ENCODE data around the gene TOP2B.

TOP2B gene

DNA sequence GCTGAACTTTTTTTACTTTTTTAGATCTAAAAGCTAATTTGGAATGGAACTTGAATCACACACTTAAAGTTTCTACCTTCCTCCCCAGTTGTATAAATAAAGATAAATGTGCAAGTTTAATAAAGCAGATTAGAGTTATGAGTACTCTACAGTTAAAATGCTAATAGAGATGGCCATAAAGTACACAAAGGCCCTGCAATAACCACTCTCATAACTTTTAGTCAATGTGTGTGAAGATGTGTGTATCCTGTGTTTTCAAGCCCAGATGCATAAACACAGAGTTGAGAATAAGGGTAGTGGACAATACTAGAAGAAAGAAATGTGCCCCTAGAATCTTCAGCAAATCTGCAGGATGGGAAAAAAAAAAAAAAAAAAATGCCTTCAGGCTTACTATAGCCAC lies 45.3 kb downstream of the TOP2B start:
- no peak overlapping the region for H3K14ac ChIP-seq (ENCODE audit: low read length)
- no peak overlapping the region for H2AK5ac ChIP-seq (ENCODE audit: low read length)
- H3K4ac ChIP-seq (ENCODE audit: low read depth, low read length), result no peak overlapping the region
- no peak overlapping the region for H2BK12ac ChIP-seq (ENCODE audit: low read length)
- DNase-seq, result no peak
- H3K27me3 ChIP-seq (ENCODE audit: insufficient read depth, low read length), result no peaks in the 10 kb centered on the region
- H3K9me3 ChIP-seq (ENCODE audit: insufficient read depth, low read depth, low read length), result no peaks in the 10 kb centered on the region
- no peak overlapping the region for H3K18ac ChIP-seq (ENCODE audit: low read length)
- H3K79me2 ChIP-seq (ENCODE audit: control insufficient read depth, insufficient read depth, low read length, poor library complexity), result no peaks in the 10 kb centered on the region
- H3K4me2 ChIP-seq (ENCODE audit: low read length), result no peak overlapping the region
- no peak overlapping the region for H2BK5ac ChIP-seq (ENCODE audit: low read depth, low read length, poor library complexity)
- H3K4me1 ChIP-seq (ENCODE audit: control insufficient read depth in 1 of 2, insufficient read depth in 2 of 2, low read length in 2 of 2), result no peaks in the 10 kb centered on the region
- no peak overlapping the region for H2BK120ac ChIP-seq (ENCODE audit: insufficient read depth, low read length, poor library complexity)
- peaks cover 8 to 9% of the 10 kb centered on the region in 2 experiments for H3K36me3 ChIP-seq (ENCODE audit: control insufficient read depth in 1 of 2, insufficient read depth in 2 of 2, low read length in 2 of 2)
- H3K79me1 ChIP-seq (ENCODE audit: low read length), result no peaks in the 10 kb centered on the region
- H2AFZ ChIP-seq (ENCODE audit: insufficient read depth, low read length, poor library complexity), result no peak overlapping the region
- no peak overlapping the region for H3K23ac ChIP-seq (ENCODE audit: low read length)
- no peak overlapping the region for H3K27ac ChIP-seq (ENCODE audit: low read depth, low read length)
- H3K9ac ChIP-seq (ENCODE audit: low read length), result no peak overlapping the region
- H4K91ac ChIP-seq (ENCODE audit: low read depth, low read length), result no peak overlapping the region
- no peak overlapping the region for H4K12ac ChIP-seq (ENCODE audit: low read depth, low read length)
- no peak overlapping the region for H4K8ac ChIP-seq (ENCODE audit: low read depth, low read length)
- H3K4me3 ChIP-seq (ENCODE audit: low read depth, low read length), result no peak overlapping the region

GRCh38 chr3:25618028-25618427 lies 46.7 kb downstream of the TOP2B start:
- H2BK12ac ChIP-seq (ENCODE audit: low read length), result no peak overlapping the region
- no peaks in the 10 kb centered on the region for H3K9me3 ChIP-seq (ENCODE audit: insufficient read depth, low read depth, low read length)
- no peak overlapping the region for H2AK5ac ChIP-seq (ENCODE audit: low read length)
- H4K12ac ChIP-seq (ENCODE audit: low read depth, low read length), result no peak overlapping the region
- H2BK120ac ChIP-seq (ENCODE audit: insufficient read depth, low read length, poor library complexity), result no peak overlapping the region
- H3K23ac ChIP-seq (ENCODE audit: low read length), result no peak overlapping the region
- H3K79me2 ChIP-seq (ENCODE audit: control insufficient read depth, insufficient read depth, low read length, poor library complexity), result no peaks in the 10 kb centered on the region
- peak in 1 of 2 donors; percentile 20 for DNase-seq
- H3K4me2 ChIP-seq (ENCODE audit: low read length), result no peak overlapping the region
- H3K4me3 ChIP-seq (ENCODE audit: low read depth, low read length), result no peak overlapping the region
- H3K79me1 ChIP-seq (ENCODE audit: low read length), result no peaks in the 10 kb centered on the region
- H4K91ac ChIP-seq (ENCODE audit: low read depth, low read length), result no peak overlapping the region
- no peaks in the 10 kb centered on the region for H3K4me1 ChIP-seq (ENCODE audit: control insufficient read depth in 1 of 2, insufficient read depth in 2 of 2, low read length in 2 of 2)
- H3K14ac ChIP-seq (ENCODE audit: low read length), result no peak overlapping the region
- H2BK5ac ChIP-seq (ENCODE audit: low read depth, low read length, poor library complexity), result no peak overlapping the region
- H3K9ac ChIP-seq (ENCODE audit: low read length), result no peak overlapping the region
- H4K8ac ChIP-seq (ENCODE audit: low read depth, low read length), result no peak overlapping the region
- H3K27me3 ChIP-seq (ENCODE audit: insufficient read depth, low read length), result no peaks in the 10 kb centered on the region
- H3K36me3 ChIP-seq (ENCODE audit: control insufficient read depth in 1 of 2, insufficient read depth in 2 of 2, low read length in 2 of 2), result peaks cover 7 to 8% of the 10 kb centered on the region in 2 experiments
- H3K27ac ChIP-seq (ENCODE audit: low read depth, low read length), result no peak overlapping the region
- H3K18ac ChIP-seq (ENCODE audit: low read length), result no peak overlapping the region
- H2AFZ ChIP-seq (ENCODE audit: insufficient read depth, low read length, poor library complexity), result no peak overlapping the region
- no peak overlapping the region for H3K4ac ChIP-seq (ENCODE audit: low read depth, low read length)

- Histone ChIP-seq H3K18ac (ENCODE audit: low read length) (no peak overlapping the region), H4K12ac (ENCODE audit: low read depth, low read length) (no peak overlapping the region), H2AFZ (ENCODE audit: insufficient read depth, low read length, poor library complexity) (no peak overlapping the region), H3K79me2 (ENCODE audit: control insufficient read depth, insufficient read depth, low read length, poor library complexity) (no peaks in the 10 kb centered on the region), H3K27me3 (ENCODE audit: insufficient read depth, low read length) (no peaks in the 10 kb centered on the region), H3K79me1 (ENCODE audit: low read length) (no peaks in the 10 kb centered on the region), H3K9me3 (ENCODE audit: insufficient read depth, low read depth, low read length) (no peaks in the 10 kb centered on the region), H3K27ac (ENCODE audit: low read depth, low read length) (no peak overlapping the region), H3K4ac (ENCODE audit: low read depth, low read length) (no peak overlapping the region), H3K36me3 (ENCODE audit: control insufficient read depth in 1 of 2, insufficient read depth in 2 of 2, low read length in 2 of 2) (peaks cover 9 to 10% of the 10 kb centered on the region in 2 experiments), H3K4me2 (ENCODE audit: low read length) (no peak overlapping the region), H3K9ac (ENCODE audit: low read length) (no peak overlapping the region), H4K8ac (ENCODE audit: low read depth, low read length) (no peak overlapping the region), H2BK120ac (ENCODE audit: insufficient read depth, low read length, poor library complexity) (no peak overlapping the region), H2AK5ac (ENCODE audit: low read length) (no peak overlapping the region), H3K4me3 (ENCODE audit: low read depth, low read length) (no peak overlapping the region), H3K4me1 (ENCODE audit: control insufficient read depth in 1 of 2, insufficient read depth in 2 of 2, low read length in 2 of 2) (no peaks in the 10 kb centered on the region), H4K91ac (ENCODE audit: low read depth, low read length) (no peak overlapping the region), H3K23ac (ENCODE audit: low read length) (no peak overlapping the region), H2BK5ac (ENCODE audit: low read depth, low read length, poor library complexity) (no peak overlapping the region), H3K14ac (ENCODE audit: low read length) (no peak overlapping the region), H2BK12ac (ENCODE audit: low read length) (no peak overlapping the region)
- whole genome bisulfite sequencing (ENCODE audit: extremely low coverage, insufficient coverage, insufficient read length), result no CpG with 5 or more reads among the region's 5 CpGs
- no peak for DNase-seq
Observed at GRCh38 chr3:25611193-25611592, 53.5 kb downstream of the TOP2B start.

GRCh38 chr3:25610779-25611178 lies 53.9 kb downstream of the TOP2B start:
- H3K4me2 ChIP-seq (ENCODE audit: low read length), result no peak overlapping the region
- no peaks in the 10 kb centered on the region for H3K4me1 ChIP-seq (ENCODE audit: control insufficient read depth in 1 of 2, insufficient read depth in 2 of 2, low read length in 2 of 2)
- no peak overlapping the region for H3K18ac ChIP-seq (ENCODE audit: low read length)
- H3K9ac ChIP-seq (ENCODE audit: low read length), result no peak overlapping the region
- no peaks in the 10 kb centered on the region for H3K9me3 ChIP-seq (ENCODE audit: insufficient read depth, low read depth, low read length)
- H4K8ac ChIP-seq (ENCODE audit: low read depth, low read length), result no peak overlapping the region
- no peak overlapping the region for H2AFZ ChIP-seq (ENCODE audit: insufficient read depth, low read length, poor library complexity)
- no peak overlapping the region for H2AK5ac ChIP-seq (ENCODE audit: low read length)
- no peak overlapping the region for H3K27ac ChIP-seq (ENCODE audit: low read depth, low read length)
- no peak overlapping the region for H4K12ac ChIP-seq (ENCODE audit: low read depth, low read length)
- no peak overlapping the region for H2BK120ac ChIP-seq (ENCODE audit: insufficient read depth, low read length, poor library complexity)
- H3K36me3 ChIP-seq (ENCODE audit: control insufficient read depth in 1 of 2, insufficient read depth in 2 of 2, low read length in 2 of 2), result peaks cover 9 to 10% of the 10 kb centered on the region in 2 experiments
- no peak overlapping the region for H3K4me3 ChIP-seq (ENCODE audit: low read depth, low read length)
- DNase-seq, result no peak
- no peak overlapping the region for H2BK12ac ChIP-seq (ENCODE audit: low read length)
- H3K23ac ChIP-seq (ENCODE audit: low read length), result no peak overlapping the region
- no peak overlapping the region for H3K4ac ChIP-seq (ENCODE audit: low read depth, low read length)
- no peaks in the 10 kb centered on the region for H3K79me1 ChIP-seq (ENCODE audit: low read length)
- no peaks in the 10 kb centered on the region for H3K27me3 ChIP-seq (ENCODE audit: insufficient read depth, low read length)
- H3K14ac ChIP-seq (ENCODE audit: low read length), result no peak overlapping the region
- no peak overlapping the region for H4K91ac ChIP-seq (ENCODE audit: low read depth, low read length)
- no peaks in the 10 kb centered on the region for H3K79me2 ChIP-seq (ENCODE audit: control insufficient read depth, insufficient read depth, low read length, poor library complexity)
- no peak overlapping the region for H2BK5ac ChIP-seq (ENCODE audit: low read depth, low read length, poor library complexity)

- H4K8ac ChIP-seq (ENCODE audit: low read depth, low read length), result no peak overlapping the region
- no CpG with 5 or more reads among the region's 1 CpG for WGBS (ENCODE audit: extremely low coverage, insufficient coverage, insufficient read length)
- H3K4me1 ChIP-seq (ENCODE audit: control insufficient read depth in 1 of 2, insufficient read depth in 2 of 2, low read length in 2 of 2), result no peaks in the 10 kb centered on the region
Observed at GRCh38 chr3:25610167-25610566, 54.5 kb downstream of the TOP2B start.

More at GRCh38 chr3:25610167-25610566, 54.5 kb downstream of the TOP2B start:
- Histone ChIP-seq H3K27me3 (ENCODE audit: insufficient read depth, low read length) (no peaks in the 10 kb centered on the region), H3K9me3 (ENCODE audit: insufficient read depth, low read depth, low read length) (no peaks in the 10 kb centered on the region), H4K91ac (ENCODE audit: low read depth, low read length) (no peak overlapping the region), H2BK5ac (ENCODE audit: low read depth, low read length, poor library complexity) (no peak overlapping the region), H2AFZ (ENCODE audit: insufficient read depth, low read length, poor library complexity) (no peak overlapping the region), H3K14ac (ENCODE audit: low read length) (no peak overlapping the region), H2BK120ac (ENCODE audit: insufficient read depth, low read length, poor library complexity) (no peak overlapping the region), H3K18ac (ENCODE audit: low read length) (no peak overlapping the region), H3K79me2 (ENCODE audit: control insufficient read depth, insufficient read depth, low read length, poor library complexity) (no peaks in the 10 kb centered on the region), H3K4ac (ENCODE audit: low read depth, low read length) (no peak overlapping the region), H2AK5ac (ENCODE audit: low read length) (no peak overlapping the region), H3K23ac (ENCODE audit: low read length) (no peak overlapping the region), H3K36me3 (ENCODE audit: control insufficient read depth in 1 of 2, insufficient read depth in 2 of 2, low read length in 2 of 2) (peaks cover 9 to 10% of the 10 kb centered on the region in 2 experiments), H3K79me1 (ENCODE audit: low read length) (no peaks in the 10 kb centered on the region), H2BK12ac (ENCODE audit: low read length) (no peak overlapping the region), H3K9ac (ENCODE audit: low read length) (no peak overlapping the region), H3K4me2 (ENCODE audit: low read length) (no peak overlapping the region), H3K27ac (ENCODE audit: low read depth, low read length) (no peak overlapping the region), H4K12ac (ENCODE audit: low read depth, low read length) (no peak overlapping the region), H3K4me3 (ENCODE audit: low read depth, low read length) (no peak overlapping the region)
- no peak for DNase-seq

Data from trophoblast cell (in vitro differentiated cells and primary cell).